HG02678 (cell line): Measurements from ENCODE around the gene GAGE2A.
"Not testable (repeated sequence)": the region's sequence is repeated elsewhere in the genome, so short reads cannot be mapped to it uniquely, and the experiment has no call there.

ENCODE experiments used
- ATAC-seq: cut with Tn5 transposase; IDR thresholded peaks from one replicate; pipeline ENCODE4 v1.9.1; 2021; ENCODE audit warnings: mild to moderate bottlenecking, moderate library complexity; ENCODE audit not compliant: unreplicated experiment

GAGE2A gene

GRCh38 chrX:49589196-49589595, at the start of gene GAGE2A:
GAGE2A (plus strand) TSS chrX:49589496; CDS start chrX:49590651, 1,155 bp downstream.
- ATAC-seq: not testable (repeated sequence)

GRCh38 chrX:49541433-49541832, 47.9 kb upstream of the GAGE2A start, which contains the start of gene GAGE12D:
GAGE12D (plus strand) TSS chrX:49541733; CDS start chrX:49542888, 1,155 bp downstream.
- not testable (repeated sequence) for ATAC-seq

GRCh38 chrX:49550989-49551388, 38.3 kb upstream of the GAGE2A start, which contains the start of gene GAGE12E:
GAGE12E (plus strand) TSS chrX:49551289; CDS start chrX:49552444, 1,155 bp downstream.
- ATAC-seq: not testable (repeated sequence)

GRCh38 chrX:49560542-49560941, 28.8 kb upstream of the GAGE2A start, which contains the start of gene GAGE12F:
GAGE12F (plus strand) TSS chrX:49560842; CDS start chrX:49561997, 1,155 bp downstream.
- ATAC-seq: not testable (repeated sequence)

GRCh38 chrX:49568728-49569127, 20.6 kb upstream of the GAGE2A start:
- ATAC-seq: not testable (repeated sequence)

GRCh38 chrX:49569152-49569551, 20.1 kb upstream of the GAGE2A start:
- not testable (repeated sequence) for ATAC-seq

- ATAC-seq: not testable (repeated sequence)
Observed at GRCh38 chrX:49570100-49570499, 19.2 kb upstream of the GAGE2A start, which contains the start of gene GAGE12G. GAGE12G (plus strand) TSS chrX:49570400; CDS start chrX:49571555, 1,155 bp downstream.

GRCh38 chrX:49579649-49580048, 9.6 kb upstream of the GAGE2A start, which contains the start of gene GAGE12H:
GAGE12H (plus strand) TSS chrX:49579949; CDS start chrX:49581104, 1,155 bp downstream.
- not testable (repeated sequence) for ATAC-seq

- not testable (repeated sequence) for ATAC-seq
Observed at GRCh38 chrX:49589769-49590478, 628 bp downstream of the GAGE2A start.

- ATAC-seq: not testable (repeated sequence)
Observed at GRCh38 chrX:49590488-49590887, 1.2 kb downstream of the GAGE2A start.

GRCh38 chrX:49598720-49599119, 9.4 kb downstream of the GAGE2A start, which contains the start of gene GAGE1:
GAGE1 (plus strand) TSS chrX:49599020; CDS start chrX:49600175, 1,155 bp downstream.
- ATAC-seq: not testable (repeated sequence)

- ATAC-seq: no peak
Observed at GRCh38 chrX:49610718-49611310, 21.5 kb downstream of the GAGE2A start.

GRCh38 chrX:49618574-49618973, 29.3 kb downstream of the GAGE2A start:
- ATAC-seq: no peak

- no peak for ATAC-seq
Observed at GRCh38 chrX:49627086-49627777, 37.9 kb downstream of the GAGE2A start.

GRCh38 chrX:49644991-49645637, 55.8 kb downstream of the GAGE2A start:
- no peak for ATAC-seq
